Measurements from ENCODE around the gene USB1. TPM values are rescaled to one million over a fixed set of nuclear protein-coding genes. Genes with fewer than 3 reads are reported as not detected.

Gene USB1
- total and polyA plus RNA-seq, 2 donors (not counting 1 experiment from before 2014, with no cell fraction given): 18.8 to 32.7 TPM

DNA sequence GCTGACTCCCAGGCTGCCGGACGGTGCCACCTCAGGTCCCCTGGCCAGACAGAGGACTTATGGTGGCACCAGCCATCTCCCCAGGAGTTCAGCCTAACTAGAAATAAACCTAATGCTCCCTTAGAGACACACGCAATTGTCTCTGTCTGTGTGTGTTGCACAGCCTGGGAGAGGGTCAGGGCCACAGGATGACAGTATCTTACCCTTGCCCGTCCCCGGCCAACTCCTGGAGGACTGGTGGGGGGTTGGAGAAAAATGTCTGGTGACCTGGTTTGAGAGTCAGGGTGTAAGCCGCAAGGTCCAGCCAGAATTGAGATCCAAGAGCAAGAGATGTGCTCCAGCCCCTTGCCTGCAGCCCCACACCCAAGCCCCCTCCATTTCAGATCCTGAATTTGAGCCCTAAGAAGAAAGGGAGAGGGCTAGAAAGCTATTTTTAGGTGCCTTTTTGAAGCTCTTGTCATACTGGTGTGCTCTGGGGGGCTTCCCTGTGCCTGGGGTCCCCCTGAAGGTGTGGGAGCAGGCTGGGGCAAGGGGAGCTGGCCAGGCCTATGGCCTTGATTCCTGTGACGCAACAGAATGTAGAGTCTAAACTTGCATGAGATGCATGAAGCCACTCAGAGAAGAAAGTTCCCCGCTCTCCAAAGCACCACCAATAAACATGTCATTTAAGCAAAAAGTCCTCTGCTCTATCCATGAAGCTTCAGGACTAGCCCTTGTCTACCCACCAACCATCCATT lies 13.6 kb upstream of the USB1 start:
- Histone ChIP-seq H3K4me2 (ENCODE audit: extremely low read depth, insufficient read depth, low read length) (no peak overlapping the region), H3K27me3 (ENCODE audit: control insufficient read depth, insufficient read depth, low read length) (peaks cover 9% of the 10 kb centered on the region), H3K9ac (ENCODE audit: insufficient read depth, low read length) (no peak overlapping the region), H3K36me3 (ENCODE audit: control insufficient read depth, insufficient read depth, low read length) (no peaks in the 10 kb centered on the region), H3K4me1 (ENCODE audit: control insufficient read depth, extremely low read depth, insufficient read depth, low read length) (no peaks in the 10 kb centered on the region), H3K4me3 (replicated peaks in 1 of 4; ENCODE audit: control extremely low read depth in 1 of 4, insufficient read depth in 1 of 4, low read depth in 3 of 4, low read length in 4 of 4) (no peak overlapping the region), H3K9me3 (ENCODE audit: control insufficient read depth, insufficient read depth, low read depth, low read length) (no peaks in the 10 kb centered on the region), H3K79me2 (ENCODE audit: control insufficient read depth, insufficient read depth, low read length) (no peaks in the 10 kb centered on the region), H4K20me1 (ENCODE audit: control insufficient read depth, extremely low read depth, insufficient read depth, low read length) (no peaks in the 10 kb centered on the region), H3K27ac (ENCODE audit: insufficient read depth, low read length) (no peak overlapping the region), H2AFZ (ENCODE audit: low read length) (no peak overlapping the region)
- DNase-seq (ENCODE audit: low read depth in 2 of 2): no peak
- TF ChIP-seq, protein P1, sequence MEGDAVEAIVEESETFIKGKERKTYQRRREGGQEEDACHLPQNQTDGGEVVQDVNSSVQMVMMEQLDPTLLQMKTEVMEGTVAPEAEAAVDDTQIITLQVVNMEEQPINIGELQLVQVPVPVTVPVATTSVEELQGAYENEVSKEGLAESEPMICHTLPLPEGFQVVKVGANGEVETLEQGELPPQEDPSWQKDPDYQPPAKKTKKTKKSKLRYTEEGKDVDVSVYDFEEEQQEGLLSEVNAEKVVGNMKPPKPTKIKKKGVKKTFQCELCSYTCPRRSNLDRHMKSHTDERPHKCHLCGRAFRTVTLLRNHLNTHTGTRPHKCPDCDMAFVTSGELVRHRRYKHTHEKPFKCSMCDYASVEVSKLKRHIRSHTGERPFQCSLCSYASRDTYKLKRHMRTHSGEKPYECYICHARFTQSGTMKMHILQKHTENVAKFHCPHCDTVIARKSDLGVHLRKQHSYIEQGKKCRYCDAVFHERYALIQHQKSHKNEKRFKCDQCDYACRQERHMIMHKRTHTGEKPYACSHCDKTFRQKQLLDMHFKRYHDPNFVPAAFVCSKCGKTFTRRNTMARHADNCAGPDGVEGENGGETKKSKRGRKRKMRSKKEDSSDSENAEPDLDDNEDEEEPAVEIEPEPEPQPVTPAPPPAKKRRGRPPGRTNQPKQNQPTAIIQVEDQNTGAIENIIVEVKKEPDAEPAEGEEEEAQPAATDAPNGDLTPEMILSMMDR (conservative IDR thresholded peaks at IDR 0.05 in 1 of 2, IDR thresholded peaks at IDR 0.05 in 1 of 2; ENCODE audit: low read depth in 1 of 2, low read length in 2 of 2): no peak
- no peak for TF ChIP-seq EZH2 (IDR thresholded peaks at IDR 0.05; ENCODE audit: low read length, missing control alignments)

DNA sequence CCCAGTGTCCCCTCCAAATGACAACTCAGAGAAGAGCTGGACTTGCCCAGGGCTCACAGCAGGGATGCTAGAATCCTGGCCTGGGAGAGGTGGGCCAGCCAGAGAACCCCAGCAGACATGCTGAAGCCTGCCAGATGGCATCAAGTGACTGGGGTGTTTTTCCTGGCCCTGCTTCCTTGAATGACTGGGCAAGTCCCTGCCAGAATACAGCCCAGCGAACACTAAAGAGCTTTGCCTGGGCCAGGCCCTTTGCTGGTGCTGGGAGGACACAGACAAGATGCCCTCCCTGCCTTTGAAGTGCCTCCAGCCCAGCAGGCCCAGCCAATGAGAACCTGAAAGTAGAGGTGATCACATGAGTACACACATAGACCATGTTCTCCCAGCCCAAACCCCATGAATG lies 12.3 kb upstream of the USB1 start:
- Histone ChIP-seq H2AFZ (ENCODE audit: low read length) (no peak overlapping the region), H3K79me2 (ENCODE audit: control insufficient read depth, insufficient read depth, low read length) (no peaks in the 10 kb centered on the region), H3K9ac (ENCODE audit: insufficient read depth, low read length) (no peak overlapping the region), H3K4me3 (replicated peaks in 1 of 4; ENCODE audit: control extremely low read depth in 1 of 4, insufficient read depth in 1 of 4, low read depth in 3 of 4, low read length in 4 of 4) (no peak overlapping the region), H3K4me1 (ENCODE audit: control insufficient read depth, extremely low read depth, insufficient read depth, low read length) (no peaks in the 10 kb centered on the region), H3K4me2 (ENCODE audit: extremely low read depth, insufficient read depth, low read length) (no peak overlapping the region), H3K36me3 (ENCODE audit: control insufficient read depth, insufficient read depth, low read length) (no peaks in the 10 kb centered on the region), H3K9me3 (ENCODE audit: control insufficient read depth, insufficient read depth, low read depth, low read length) (no peaks in the 10 kb centered on the region), H4K20me1 (ENCODE audit: control insufficient read depth, extremely low read depth, insufficient read depth, low read length) (no peaks in the 10 kb centered on the region), H3K27me3 (ENCODE audit: control insufficient read depth, insufficient read depth, low read length) (peaks cover 9% of the 10 kb centered on the region), H3K27ac (ENCODE audit: insufficient read depth, low read length) (no peak overlapping the region)
- no peak for TF ChIP-seq EZH2 (IDR thresholded peaks at IDR 0.05; ENCODE audit: low read length, missing control alignments)
- TF ChIP-seq, protein P1 (conservative IDR thresholded peaks at IDR 0.05 in 1 of 2, IDR thresholded peaks at IDR 0.05 in 1 of 2; ENCODE audit: low read depth in 1 of 2, low read length in 2 of 2): no peak
- DNase-seq (ENCODE audit: low read depth in 2 of 2): no peak

DNA sequence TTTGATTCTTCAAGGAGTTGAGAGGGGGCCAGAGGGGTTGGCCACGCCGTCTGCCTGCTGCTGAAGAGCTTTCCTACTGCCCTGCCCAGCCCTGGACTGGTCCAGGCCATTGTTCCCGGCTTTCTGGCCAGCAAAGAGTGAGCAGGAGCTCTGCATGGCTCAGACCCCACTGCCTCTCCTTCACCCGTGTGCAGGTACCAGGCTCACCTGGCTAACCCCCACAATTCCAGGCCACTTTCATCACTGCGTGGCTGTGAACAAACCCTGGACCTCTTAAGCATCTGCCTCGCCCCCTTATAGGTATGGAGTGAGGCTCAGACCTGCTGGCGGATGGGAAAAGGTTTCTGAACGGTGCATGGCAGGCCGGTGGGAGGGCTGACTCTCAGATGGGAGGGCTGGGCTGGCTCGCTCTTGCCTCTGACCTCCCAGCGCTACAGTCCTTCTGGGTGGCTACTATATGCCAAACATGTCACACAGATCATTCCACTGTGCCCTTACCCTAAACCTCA lies 9.6 kb upstream of the USB1 start:
- TF ChIP-seq, protein P1 (conservative IDR thresholded peaks at IDR 0.05 in 1 of 2, IDR thresholded peaks at IDR 0.05 in 1 of 2; ENCODE audit: low read depth in 1 of 2, low read length in 2 of 2): no peak
- no peak for TF ChIP-seq EZH2 (IDR thresholded peaks at IDR 0.05; ENCODE audit: low read length, missing control alignments)
- no peaks in the 10 kb centered on the region for H3K79me2 ChIP-seq (ENCODE audit: control insufficient read depth, insufficient read depth, low read length)
- H3K9me3 ChIP-seq (ENCODE audit: control insufficient read depth, insufficient read depth, low read depth, low read length): no peaks in the 10 kb centered on the region
- no peak overlapping the region for H3K4me3 ChIP-seq (replicated peaks in 1 of 4; ENCODE audit: control extremely low read depth in 1 of 4, insufficient read depth in 1 of 4, low read depth in 3 of 4, low read length in 4 of 4)
- DNase-seq (ENCODE audit: low read depth in 2 of 2): no peak
- no peaks in the 10 kb centered on the region for H3K27me3 ChIP-seq (ENCODE audit: control insufficient read depth, insufficient read depth, low read length)
- H3K4me2 ChIP-seq (ENCODE audit: extremely low read depth, insufficient read depth, low read length): no peak overlapping the region
- no peak overlapping the region for H2AFZ ChIP-seq (ENCODE audit: low read length)
- H3K36me3 ChIP-seq (ENCODE audit: control insufficient read depth, insufficient read depth, low read length): peaks cover 5% of the 10 kb centered on the region
- H3K27ac ChIP-seq (ENCODE audit: insufficient read depth, low read length): no peak overlapping the region
- no peak overlapping the region for H3K9ac ChIP-seq (ENCODE audit: insufficient read depth, low read length)
- no peaks in the 10 kb centered on the region for H4K20me1 ChIP-seq (ENCODE audit: control insufficient read depth, extremely low read depth, insufficient read depth, low read length)
- no peaks in the 10 kb centered on the region for H3K4me1 ChIP-seq (ENCODE audit: control insufficient read depth, extremely low read depth, insufficient read depth, low read length)
